Duodenal mucosa (tissue), 2 donors: ENCODE results near the gene TUNAR.

Experiments used
- H3K27ac ChIP-seq: one replicate; pipeline ENCODE4 v1.7.0; 2013; ENCODE audit warnings: low read depth, low read length
- H3K27me3 ChIP-seq, 2 donors: one replicate each; pipeline ENCODE4 v1.7.0; 2013; ENCODE audit warnings: low read length in 2 of 2, control low read depth in 1 of 2; ENCODE audit not compliant: insufficient read depth in 2 of 2, control insufficient read depth in 1 of 2
- H3K36me3 ChIP-seq, 2 donors: one replicate each; pipeline ENCODE4 v1.7.0; 2013; ENCODE audit warnings: low read length in 2 of 2, control low read depth in 1 of 2; ENCODE audit not compliant: insufficient read depth in 2 of 2, control insufficient read depth in 1 of 2
- H3K4me1 ChIP-seq, 2 donors: one replicate each; pipeline ENCODE4 v1.7.0; 2013; ENCODE audit warnings: low read length in 2 of 2, control low read depth in 1 of 2; ENCODE audit not compliant: insufficient read depth in 2 of 2, control insufficient read depth in 1 of 2
- H3K4me3 ChIP-seq, 2 donors: one replicate each; pipeline ENCODE4 v1.7.0; 2013; ENCODE audit warnings: low read length in 2 of 2, low read depth in 1 of 2
- H3K9ac ChIP-seq, 2 donors: one replicate each; pipeline ENCODE4 v1.7.0; 2013; ENCODE audit warnings: low read length in 2 of 2, low read depth in 1 of 2
- H3K9me3 ChIP-seq, 2 donors: one replicate each; pipeline ENCODE4 v1.7.0; 2013; ENCODE audit warnings: low read length in 2 of 2, control low read depth in 1 of 2; ENCODE audit not compliant: control insufficient read depth in 1 of 2

Gene TUNAR

DNA sequence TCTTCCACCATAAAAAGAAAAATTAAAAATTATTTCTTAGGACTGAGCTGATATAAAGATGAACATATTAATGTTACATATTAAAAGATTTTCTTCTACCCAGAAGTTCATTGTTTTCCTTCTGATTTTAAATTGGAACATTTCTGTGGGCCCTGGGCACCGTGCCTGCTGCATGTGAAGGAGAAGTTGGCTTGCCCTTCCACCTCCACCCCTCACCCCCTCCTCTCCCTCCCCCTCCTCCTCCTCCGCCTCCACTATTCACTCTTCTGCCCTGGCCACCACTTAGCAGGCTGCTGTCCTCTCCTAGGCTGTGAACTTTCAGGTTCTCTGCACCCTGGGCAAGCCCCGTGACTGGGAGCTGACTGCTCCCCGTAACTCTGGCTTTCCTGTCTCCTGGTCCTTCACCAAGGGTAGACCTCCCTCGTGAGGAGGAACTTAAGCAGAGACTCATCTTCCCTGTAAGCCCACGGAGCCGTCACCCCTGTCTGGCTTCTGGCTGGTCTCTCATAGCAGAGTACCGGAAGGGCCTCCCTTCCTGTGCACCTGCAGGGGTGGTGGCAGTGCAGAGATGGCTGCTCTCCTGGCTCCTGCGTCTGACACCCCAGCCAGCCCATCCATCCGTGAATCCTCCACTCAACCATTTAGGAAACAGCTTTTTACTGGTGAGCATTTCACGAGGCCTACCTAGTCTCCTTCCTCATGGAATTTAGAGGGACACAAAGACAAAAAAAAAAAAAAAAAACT is 12.8 kb downstream of the TUNAR start:
- no peaks in the 10 kb centered on the region for H3K4me1 ChIP-seq
- H3K9me3 ChIP-seq, result no peaks in the 10 kb centered on the region
- no peak overlapping the region for H3K9ac ChIP-seq
- no peaks in the 10 kb centered on the region for H3K36me3 ChIP-seq
- no peak overlapping the region for H3K27ac ChIP-seq
- no peak overlapping the region for H3K4me3 ChIP-seq
- no peaks in the 10 kb centered on the region for H3K27me3 ChIP-seq

DNA sequence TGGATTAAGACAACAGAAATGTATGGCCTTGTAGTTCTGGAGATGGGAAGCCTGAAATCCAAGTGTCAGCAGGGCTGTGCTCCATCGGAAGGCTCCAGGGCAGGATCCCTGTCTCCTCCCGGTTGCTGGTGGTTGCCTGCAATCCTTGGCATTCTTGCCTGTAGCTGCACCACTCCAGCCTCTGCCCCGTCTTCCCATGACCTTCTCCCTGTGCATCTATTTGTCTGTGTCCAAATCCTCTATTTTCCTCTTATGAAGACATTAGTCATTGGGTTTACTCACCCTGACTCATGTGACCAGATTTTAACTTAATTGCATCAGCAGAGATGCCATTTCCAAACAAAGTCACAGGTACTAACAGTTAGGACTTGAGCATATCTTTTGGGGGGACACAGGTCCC is 15.1 kb downstream of the TUNAR start:
- Histone ChIP-seq H3K27me3 (peaks cover 0 to 4% of the 10 kb centered on the region in 2 donors), H3K9me3 (no peaks in the 10 kb centered on the region), H3K4me1 (no peaks in the 10 kb centered on the region), H3K27ac (no peak overlapping the region), H3K4me3 (no peak overlapping the region), H3K9ac (no peak overlapping the region), H3K36me3 (no peaks in the 10 kb centered on the region)

DNA sequence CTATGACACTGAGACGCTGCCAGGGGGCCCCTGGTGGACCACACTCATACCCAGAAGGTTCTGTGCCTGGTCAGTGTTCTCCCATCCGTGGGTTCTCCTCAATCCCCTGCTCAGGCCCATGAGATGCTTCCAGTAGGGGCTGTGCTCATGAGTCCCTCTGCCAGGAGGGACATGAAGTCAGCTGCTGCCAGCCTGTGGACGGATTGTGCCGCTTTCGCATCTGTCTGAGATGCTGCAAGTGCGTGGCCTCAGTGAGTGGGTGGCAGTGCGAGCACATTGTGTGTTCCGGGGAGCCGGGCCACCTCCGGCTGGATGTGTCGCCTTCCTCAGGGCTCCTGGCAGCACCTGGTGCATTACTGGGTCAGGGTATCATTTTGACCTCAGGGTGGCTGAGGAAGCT is 15.5 kb downstream of the TUNAR start:
- Histone ChIP-seq H3K36me3 (no peaks in the 10 kb centered on the region), H3K27me3 (peaks cover 0 to 4% of the 10 kb centered on the region in 2 donors), H3K9ac (no peak overlapping the region), H3K4me1 (no peaks in the 10 kb centered on the region), H3K4me3 (no peak overlapping the region), H3K9me3 (no peaks in the 10 kb centered on the region), H3K27ac (no peak overlapping the region)

DNA sequence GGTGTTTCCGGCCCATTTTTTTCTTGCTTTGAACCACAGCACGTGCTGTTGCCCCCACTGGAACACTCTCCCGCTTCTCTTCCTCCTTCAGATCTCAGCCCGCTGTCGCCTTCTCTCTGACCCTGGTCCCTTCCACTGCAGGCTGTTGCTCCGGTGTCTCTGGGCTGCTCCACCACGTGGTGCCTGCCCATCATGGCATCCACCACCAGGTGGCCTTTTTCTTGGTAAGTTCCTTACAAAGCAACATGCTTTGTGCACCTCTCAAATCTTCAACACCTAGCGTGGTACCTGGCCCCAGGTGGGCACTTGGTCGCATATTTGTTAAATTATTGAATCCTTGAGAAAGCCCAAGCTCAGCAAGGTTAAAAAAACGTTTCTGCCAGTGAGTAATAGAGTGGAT is 19.1 kb downstream of the TUNAR start:
- Histone ChIP-seq H3K27me3 (peaks cover 0 to 9% of the 10 kb centered on the region in 2 donors), H3K4me3 (no peak overlapping the region), H3K36me3 (no peaks in the 10 kb centered on the region), H3K9ac (no peak overlapping the region), H3K9me3 (no peaks in the 10 kb centered on the region), H3K27ac (no peak overlapping the region), H3K4me1 (no peaks in the 10 kb centered on the region)

DNA sequence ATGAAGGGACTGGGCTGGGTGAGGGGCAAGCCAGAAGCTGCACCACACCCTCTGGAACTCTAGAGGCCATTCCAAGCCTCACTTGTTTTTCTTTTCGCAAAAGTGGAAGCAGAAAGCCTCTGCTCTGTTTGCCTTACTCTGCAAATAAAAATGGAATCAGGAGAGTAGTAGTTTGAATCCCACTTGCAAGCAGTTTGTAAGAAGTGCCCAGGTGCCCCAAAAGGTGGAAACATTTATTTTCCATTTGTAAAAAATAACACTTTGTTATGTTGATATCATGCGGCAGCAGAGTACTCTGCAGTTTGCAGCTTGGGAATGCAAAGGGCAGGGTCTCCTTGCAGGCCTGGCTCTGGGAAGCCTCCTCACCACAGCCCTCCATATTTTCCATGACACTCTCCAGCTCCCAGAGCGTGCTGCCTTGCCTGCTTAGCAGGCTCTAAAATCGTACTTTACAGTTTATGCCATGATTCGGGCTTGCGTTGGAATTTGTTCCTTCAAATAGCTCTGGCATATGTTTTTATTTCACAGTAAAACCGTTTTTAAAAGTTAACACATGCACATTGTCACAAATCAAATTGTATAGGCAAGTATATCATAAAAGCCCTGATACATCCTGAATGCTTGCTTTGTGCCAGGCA is 20.0 kb downstream of the TUNAR start:
- Histone ChIP-seq H3K4me1 (no peaks in the 10 kb centered on the region), H3K9ac (no peak overlapping the region), H3K9me3 (no peaks in the 10 kb centered on the region), H3K4me3 (no peak overlapping the region), H3K27me3 (peaks cover 0 to 9% of the 10 kb centered on the region in 2 donors), H3K36me3 (no peaks in the 10 kb centered on the region), H3K27ac (no peak overlapping the region)

DNA sequence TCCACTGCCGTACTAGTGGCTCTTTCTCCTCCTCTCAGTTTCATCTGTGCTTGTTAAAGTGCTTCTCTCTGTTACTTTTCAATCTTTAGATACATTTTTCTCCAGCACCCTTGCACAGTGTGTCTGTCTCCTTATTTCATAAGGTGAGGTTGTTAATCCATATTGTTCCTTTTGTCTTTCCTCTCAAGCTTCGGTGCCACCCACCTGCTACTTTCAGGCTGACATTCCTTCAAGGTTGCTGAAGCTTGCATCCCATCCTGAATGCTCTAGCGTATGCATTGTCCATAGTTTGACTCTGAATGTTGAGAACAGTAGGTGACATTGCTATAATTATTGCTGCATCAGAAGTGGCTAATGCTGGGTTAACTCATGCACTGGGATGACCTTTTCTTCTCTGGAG is 20.6 kb downstream of the TUNAR start:
- no peak overlapping the region for H3K9ac ChIP-seq
- H3K4me1 ChIP-seq, result no peaks in the 10 kb centered on the region
- H3K27me3 ChIP-seq, result peaks cover 0 to 9% of the 10 kb centered on the region in 2 donors

DNA sequence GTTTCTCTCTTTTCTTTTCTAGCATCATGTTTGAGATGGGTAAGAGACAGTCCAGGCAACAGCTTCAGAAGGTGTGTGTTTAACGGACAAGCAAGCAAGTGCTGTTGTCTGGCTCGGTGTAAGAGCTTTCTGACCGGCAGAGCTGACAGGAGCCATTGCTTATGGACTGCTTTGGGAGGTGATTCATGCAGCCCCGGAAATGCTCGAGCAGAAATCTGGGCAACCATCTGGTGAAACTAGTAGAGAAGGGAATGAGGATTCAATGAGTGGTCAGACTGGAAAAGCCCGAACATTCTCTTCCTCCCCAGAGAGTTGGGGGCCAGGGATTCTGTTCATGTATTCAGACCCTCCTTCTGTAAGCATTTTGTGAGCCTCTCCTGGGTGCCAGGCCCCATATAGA is 24.4 kb downstream of the TUNAR start:
- no peak overlapping the region for H3K9ac ChIP-seq
- H3K9me3 ChIP-seq, result no peaks in the 10 kb centered on the region
- no peak overlapping the region for H3K4me3 ChIP-seq
- H3K27me3 ChIP-seq, result peaks cover 0 to 4% of the 10 kb centered on the region in 2 donors
- H3K4me1 ChIP-seq, result no peaks in the 10 kb centered on the region
- no peak overlapping the region for H3K27ac ChIP-seq
- no peaks in the 10 kb centered on the region for H3K36me3 ChIP-seq

More for the DNA sequence above, 20.6 kb downstream of the TUNAR start:
- H3K4me3 ChIP-seq, result no peak overlapping the region
- no peaks in the 10 kb centered on the region for H3K9me3 ChIP-seq
- no peaks in the 10 kb centered on the region for H3K36me3 ChIP-seq
- H3K27ac ChIP-seq, result no peak overlapping the region

DNA sequence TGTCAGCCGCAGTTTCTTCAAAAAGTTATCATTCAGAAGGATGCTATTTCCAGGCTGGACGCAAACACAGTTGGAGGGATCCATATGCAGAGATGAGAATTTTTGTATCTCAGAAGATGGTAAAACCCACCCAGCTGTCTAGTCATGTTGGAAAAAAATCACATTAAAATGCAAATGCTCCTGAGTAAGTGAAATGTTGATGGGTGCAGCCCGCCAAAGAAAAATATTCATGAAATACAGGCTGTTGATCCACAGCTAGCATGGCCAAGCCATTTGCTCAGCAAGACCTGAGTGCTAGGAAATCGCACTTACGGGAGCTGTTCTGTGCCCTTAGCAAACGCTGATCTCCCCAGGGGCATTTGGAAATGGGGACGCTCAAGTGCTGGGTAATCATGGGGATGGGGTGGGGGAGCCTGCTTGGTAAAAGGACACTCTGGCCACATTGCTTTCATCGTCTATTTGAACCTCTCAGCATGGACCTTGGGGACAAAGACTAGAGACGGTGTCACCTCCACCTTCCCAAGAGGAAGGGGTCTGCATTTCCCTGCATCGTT is 25.7 kb downstream of the TUNAR start:
- H3K9ac ChIP-seq, result no peak overlapping the region
- no peaks in the 10 kb centered on the region for H3K36me3 ChIP-seq
- peaks cover 0 to 4% of the 10 kb centered on the region in 2 donors for H3K27me3 ChIP-seq
- H3K4me1 ChIP-seq, result no peaks in the 10 kb centered on the region
- no peak overlapping the region for H3K27ac ChIP-seq
- no peaks in the 10 kb centered on the region for H3K9me3 ChIP-seq
- H3K4me3 ChIP-seq, result no peak overlapping the region

DNA sequence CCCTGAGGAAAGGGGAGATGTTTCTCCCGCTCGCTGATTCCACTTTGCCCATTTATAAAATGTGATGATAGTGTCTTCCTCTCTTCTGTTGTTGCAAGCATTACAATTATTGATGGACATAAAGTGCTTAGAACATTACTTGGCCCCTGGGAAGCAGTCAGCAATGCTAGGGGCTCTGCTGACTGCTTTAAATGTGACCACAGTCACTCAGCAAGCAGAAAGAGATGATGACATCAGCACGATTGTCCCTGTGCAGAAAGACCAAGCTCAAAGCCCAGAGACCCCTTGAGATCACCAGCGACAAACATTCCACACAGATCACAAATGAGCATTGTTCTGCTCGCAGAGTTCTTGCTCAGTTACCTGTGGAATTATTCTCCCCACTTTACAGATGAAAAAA is 26.5 kb downstream of the TUNAR start:
- peaks cover 0 to 4% of the 10 kb centered on the region in 2 donors for H3K27me3 ChIP-seq
- no peak overlapping the region for H3K4me3 ChIP-seq
- no peaks in the 10 kb centered on the region for H3K9me3 ChIP-seq
- no peaks in the 10 kb centered on the region for H3K4me1 ChIP-seq
- no peak overlapping the region for H3K9ac ChIP-seq
- H3K36me3 ChIP-seq, result no peaks in the 10 kb centered on the region
- H3K27ac ChIP-seq, result no peak overlapping the region

DNA sequence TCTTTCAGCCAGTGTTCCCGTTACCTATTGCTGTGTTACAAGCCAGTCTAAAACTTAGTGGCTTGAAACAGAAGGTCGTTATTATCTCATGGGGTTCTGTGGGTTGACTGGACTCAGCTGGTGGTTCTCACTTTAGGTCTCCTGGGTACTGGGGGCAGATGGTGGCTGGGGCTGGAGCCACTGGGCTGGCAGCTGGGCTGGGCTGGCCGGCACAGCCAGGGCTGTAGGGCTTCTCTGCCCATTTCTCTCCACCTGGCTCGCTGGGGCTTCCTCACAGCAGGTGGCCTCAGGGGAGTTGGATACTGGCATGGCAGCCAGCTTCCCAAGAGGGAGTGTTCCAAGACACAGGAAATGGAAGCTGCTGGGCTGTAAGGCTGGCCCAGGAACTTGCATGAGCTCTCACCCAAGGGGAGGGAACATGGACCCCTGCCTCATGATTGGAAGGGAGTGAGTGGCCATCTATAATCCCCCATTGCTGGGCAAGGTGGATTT is 27.0 kb downstream of the TUNAR start:
- H3K36me3 ChIP-seq, result no peaks in the 10 kb centered on the region
- no peak overlapping the region for H3K27ac ChIP-seq
- peaks cover 0 to 4% of the 10 kb centered on the region in 2 donors for H3K27me3 ChIP-seq
- no peak overlapping the region for H3K9ac ChIP-seq
- H3K4me1 ChIP-seq, result no peaks in the 10 kb centered on the region
- no peak overlapping the region for H3K4me3 ChIP-seq
- H3K9me3 ChIP-seq, result no peaks in the 10 kb centered on the region
